ENCODE measurements around the gene GNAQ.

DNA sequence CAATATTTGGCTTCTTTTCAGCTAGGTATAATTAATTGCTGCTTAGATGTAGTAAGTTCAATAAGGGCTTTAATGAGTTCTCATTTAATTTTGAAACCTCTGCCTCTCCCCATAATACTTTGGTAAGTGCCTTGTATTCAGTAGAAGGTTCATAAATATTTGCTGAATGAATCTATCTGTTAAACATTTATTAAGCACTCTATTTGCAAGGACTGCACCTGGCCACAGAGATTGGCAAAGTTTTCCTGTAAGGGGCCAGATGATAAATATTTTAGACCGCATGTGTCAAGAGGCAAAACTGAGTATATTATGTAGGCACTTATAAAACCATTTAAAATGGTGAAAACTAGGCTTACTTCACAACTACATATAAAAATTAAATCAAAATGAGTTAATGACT is 364.5 kb downstream of the GNAQ start:
- TF ChIP-seq GATA2 (IDR thresholded peaks at IDR 0.05; ENCODE audit: low read depth, low read length) (no peak), GATA3 (IDR thresholded peaks at IDR 0.05; ENCODE audit: low read depth, low read length) (no peak)

Data from SH-SY5Y (cell line).